Vagina (tissue), 2 donors: ENCODE data around the gene LIF.

Experiments used
- POLR2A ChIP-seq, 2 donors: fragments of 450-650 bp; IDR thresholded peaks; one replicate each; pipeline ENCODE4 v1.6.1; 2017; ENCODE audit warnings: antibody characterized with exemption in 2 of 2, mild to moderate bottlenecking in 2 of 2, moderate library complexity in 2 of 2
- POLR2AphosphoS5 ChIP-seq, 2 donors: sonication (generic); formaldehyde crosslinking; IDR thresholded peaks; one replicate each; pipeline ENCODE4 v1.9.0; 2017; ENCODE audit warnings: antibody characterized with exemption in 2 of 2, mild to moderate bottlenecking in 2 of 2, low read depth in 1 of 2; ENCODE audit not compliant: insufficient read depth in 1 of 2
- TF ChIP-seq, protein P1 (sequence below), 3 experiments: fragments of 450-650 bp in 2 of 3; fragments of 200-600 bp in 1 of 3; sonication (generic) in 1 of 3; IDR thresholded peaks; one replicate each; pipeline ENCODE4 v1.5.1; 2017 to 2019; ENCODE audit warnings: antibody characterized with exemption in 3 of 3, mild to moderate bottlenecking in 2 of 3, moderate library complexity in 2 of 3

DNA sequence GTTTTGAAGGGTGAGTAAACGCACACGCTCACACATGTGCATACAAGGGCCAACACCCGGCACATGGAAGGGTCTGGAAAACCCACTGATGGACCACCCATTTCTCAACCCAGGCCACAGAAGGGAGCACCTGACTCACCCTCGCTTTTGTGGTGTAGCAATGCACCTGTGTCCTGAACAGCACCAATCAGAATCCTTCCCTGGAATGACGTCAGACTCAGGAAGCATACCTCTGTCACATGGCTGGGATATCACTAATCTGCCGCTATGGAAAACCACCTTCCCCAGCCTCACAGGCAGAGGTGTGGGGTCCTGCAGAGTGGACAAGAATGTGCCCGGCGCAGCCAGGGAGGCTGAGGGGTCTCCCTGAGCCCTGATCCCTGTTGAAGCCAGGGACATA is 29.1 kb upstream of the LIF start:
- TF ChIP-seq, protein P1, sequence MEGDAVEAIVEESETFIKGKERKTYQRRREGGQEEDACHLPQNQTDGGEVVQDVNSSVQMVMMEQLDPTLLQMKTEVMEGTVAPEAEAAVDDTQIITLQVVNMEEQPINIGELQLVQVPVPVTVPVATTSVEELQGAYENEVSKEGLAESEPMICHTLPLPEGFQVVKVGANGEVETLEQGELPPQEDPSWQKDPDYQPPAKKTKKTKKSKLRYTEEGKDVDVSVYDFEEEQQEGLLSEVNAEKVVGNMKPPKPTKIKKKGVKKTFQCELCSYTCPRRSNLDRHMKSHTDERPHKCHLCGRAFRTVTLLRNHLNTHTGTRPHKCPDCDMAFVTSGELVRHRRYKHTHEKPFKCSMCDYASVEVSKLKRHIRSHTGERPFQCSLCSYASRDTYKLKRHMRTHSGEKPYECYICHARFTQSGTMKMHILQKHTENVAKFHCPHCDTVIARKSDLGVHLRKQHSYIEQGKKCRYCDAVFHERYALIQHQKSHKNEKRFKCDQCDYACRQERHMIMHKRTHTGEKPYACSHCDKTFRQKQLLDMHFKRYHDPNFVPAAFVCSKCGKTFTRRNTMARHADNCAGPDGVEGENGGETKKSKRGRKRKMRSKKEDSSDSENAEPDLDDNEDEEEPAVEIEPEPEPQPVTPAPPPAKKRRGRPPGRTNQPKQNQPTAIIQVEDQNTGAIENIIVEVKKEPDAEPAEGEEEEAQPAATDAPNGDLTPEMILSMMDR (IDR thresholded peaks at IDR 0.05): no peak
- TF ChIP-seq POLR2A (IDR thresholded peaks at IDR 0.05): no peak
- no peak for TF ChIP-seq POLR2AphosphoS5 (IDR thresholded peaks at IDR 0.05; ENCODE audit: insufficient read depth in 1 of 2, low read depth in 1 of 2)
